ENCODE results near the gene QRFP. TPM values are rescaled to one million over a fixed set of nuclear protein-coding genes. Genes with fewer than 3 reads are reported as not detected.

QRFP gene
- total RNA-seq, 1 experiment from 2014 or later: not detected

DNA sequence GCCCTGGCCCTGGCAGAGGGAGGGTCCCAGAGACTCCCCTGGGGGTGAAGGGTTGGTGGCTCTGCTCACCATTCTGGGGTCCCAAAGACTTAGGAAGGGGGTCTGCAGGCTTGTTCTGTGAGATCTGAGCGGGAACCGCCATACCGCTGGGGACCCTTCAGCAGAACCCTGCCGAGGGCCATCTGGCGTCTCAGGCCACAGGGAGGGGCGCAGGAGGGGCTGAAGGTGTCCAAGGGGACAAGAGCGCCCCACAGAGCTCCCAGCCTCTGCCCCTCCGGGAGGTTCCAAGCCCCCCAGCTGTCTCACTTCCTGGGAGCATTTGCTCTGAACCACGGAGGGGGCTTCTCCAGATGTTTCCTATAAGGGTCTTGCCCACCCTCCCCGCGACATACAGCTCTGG is 37.6 kb upstream of the QRFP start:
- Histone ChIP-seq H3K4me2 (ENCODE audit: low read length) (no peak overlapping the region), H3K36me3 (ENCODE audit: control insufficient read depth in 1 of 2, insufficient read depth in 2 of 2, low read length in 2 of 2) (no peaks in the 10 kb centered on the region), H3K4me1 (ENCODE audit: control insufficient read depth in 1 of 2, insufficient read depth in 2 of 2, low read length in 2 of 2) (peaks cover 34 to 45% of the 10 kb centered on the region in 2 experiments), H3K27me3 (ENCODE audit: insufficient read depth, low read length) (no peaks in the 10 kb centered on the region), H3K9me2 (ENCODE audit: insufficient read depth) (no peaks in the 10 kb centered on the region), H3K9me3 (ENCODE audit: control insufficient read depth in 1 of 2, insufficient read depth in 1 of 2, low read depth in 1 of 2, low read length in 2 of 2) (no peaks in the 10 kb centered on the region), H2AFZ (ENCODE audit: low read depth, low read length, poor library complexity, severe bottlenecking) (no peak overlapping the region), H3K27ac (ENCODE audit: low read depth, low read length) (no peak overlapping the region; the same call in 1 of the 2 replicates), H3K9ac (ENCODE audit: low read length) (no peak overlapping the region), H3K79me2 (ENCODE audit: insufficient read depth, low read length) (no peaks in the 10 kb centered on the region), H4K20me1 (ENCODE audit: insufficient read depth) (no peaks in the 10 kb centered on the region), H3K4me3 (replicated peaks in 1 of 2; ENCODE audit: low read depth in 1 of 2, low read length in 2 of 2) (no peak overlapping the region)
- POLR2A ChIA-PET: interaction anchor here (1.3 kb wide), 1 partner anchor 17 kb away, joined by 3 read pairs; no protein-coding TSS in a partner anchor
- ATAC-seq: no peak
- no TSS peak for BruUV-seq (replicated peaks)
- TF ChIP-seq CBX3 (IDR thresholded peaks at IDR 0.05; ENCODE audit: low read depth) (no peak), TCF7L2 (IDR thresholded peaks at IDR 0.05; ENCODE audit: borderline replicate concordance, extremely low read depth, insufficient read depth, insufficient read length) (no peak), ELF1 (IDR thresholded peaks at IDR 0.05; ENCODE audit: borderline replicate concordance, low read depth) (no peak), SIN3A (IDR thresholded peaks at IDR 0.05; ENCODE audit: low read depth) (no peak)
- TF ChIP-seq, protein P1, sequence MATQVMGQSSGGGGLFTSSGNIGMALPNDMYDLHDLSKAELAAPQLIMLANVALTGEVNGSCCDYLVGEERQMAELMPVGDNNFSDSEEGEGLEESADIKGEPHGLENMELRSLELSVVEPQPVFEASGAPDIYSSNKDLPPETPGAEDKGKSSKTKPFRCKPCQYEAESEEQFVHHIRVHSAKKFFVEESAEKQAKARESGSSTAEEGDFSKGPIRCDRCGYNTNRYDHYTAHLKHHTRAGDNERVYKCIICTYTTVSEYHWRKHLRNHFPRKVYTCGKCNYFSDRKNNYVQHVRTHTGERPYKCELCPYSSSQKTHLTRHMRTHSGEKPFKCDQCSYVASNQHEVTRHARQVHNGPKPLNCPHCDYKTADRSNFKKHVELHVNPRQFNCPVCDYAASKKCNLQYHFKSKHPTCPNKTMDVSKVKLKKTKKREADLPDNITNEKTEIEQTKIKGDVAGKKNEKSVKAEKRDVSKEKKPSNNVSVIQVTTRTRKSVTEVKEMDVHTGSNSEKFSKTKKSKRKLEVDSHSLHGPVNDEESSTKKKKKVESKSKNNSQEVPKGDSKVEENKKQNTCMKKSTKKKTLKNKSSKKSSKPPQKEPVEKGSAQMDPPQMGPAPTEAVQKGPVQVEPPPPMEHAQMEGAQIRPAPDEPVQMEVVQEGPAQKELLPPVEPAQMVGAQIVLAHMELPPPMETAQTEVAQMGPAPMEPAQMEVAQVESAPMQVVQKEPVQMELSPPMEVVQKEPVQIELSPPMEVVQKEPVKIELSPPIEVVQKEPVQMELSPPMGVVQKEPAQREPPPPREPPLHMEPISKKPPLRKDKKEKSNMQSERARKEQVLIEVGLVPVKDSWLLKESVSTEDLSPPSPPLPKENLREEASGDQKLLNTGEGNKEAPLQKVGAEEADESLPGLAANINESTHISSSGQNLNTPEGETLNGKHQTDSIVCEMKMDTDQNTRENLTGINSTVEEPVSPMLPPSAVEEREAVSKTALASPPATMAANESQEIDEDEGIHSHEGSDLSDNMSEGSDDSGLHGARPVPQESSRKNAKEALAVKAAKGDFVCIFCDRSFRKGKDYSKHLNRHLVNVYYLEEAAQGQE (IDR thresholded peaks at IDR 0.05; ENCODE audit: low read depth): no peak
- TF ChIP-seq, protein P2, sequence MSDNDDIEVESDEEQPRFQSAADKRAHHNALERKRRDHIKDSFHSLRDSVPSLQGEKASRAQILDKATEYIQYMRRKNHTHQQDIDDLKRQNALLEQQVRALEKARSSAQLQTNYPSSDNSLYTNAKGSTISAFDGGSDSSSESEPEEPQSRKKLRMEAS (IDR thresholded peaks at IDR 0.05): no peak
- RAD21 ChIA-PET (ENCODE audit: low non-redundant PET in 1 of 2, low total read pairs in 2 of 2, uncharacterized antibody in 2 of 2, unreplicated experiment in 2 of 2): no interaction called here
- DNase-seq (ENCODE audit: low read depth, low spot score): no peak
- intact Hi-C loops (cut with micrococcal nuclease): no loop called here
- CTCF ChIA-PET: interaction anchor here (1.0 to 1.6 kb wide), 2 partner anchors 64 to 68 kb away, joined by 3 to 4 read pairs; no protein-coding TSS in a partner anchor
